Activated CD8-positive, alpha-beta memory T cell treated with anti-CD3 and anti-CD28 coated beads for 1 hour (primary cell): ENCODE results near the gene HSPA4L.

Experiments used
- DNase-seq, 2 donors: peaks; one replicate each; pipeline ENCODE4 v3.0.0-alpha.2; 2020; ENCODE audit warnings: low read depth in 1 of 2; ENCODE audit errors: extremely low read depth in 1 of 2

Gene HSPA4L

GRCh38 chr4:127783026-127783769 lies 1.1 kb downstream of the HSPA4L start:
- no peak for DNase-seq

- no peak for DNase-seq
Observed at GRCh38 chr4:127783955-127784770, 2.0 kb downstream of the HSPA4L start.

- no peak for DNase-seq
Observed at GRCh38 chr4:127788517-127788916, 6.4 kb downstream of the HSPA4L start.

GRCh38 chr4:127791391-127791790 lies 9.3 kb downstream of the HSPA4L start:
- DNase-seq: no peak

GRCh38 chr4:127793528-127793927 lies 11.4 kb downstream of the HSPA4L start:
- DNase-seq: no peak

GRCh38 chr4:127799711-127800110 lies 17.6 kb downstream of the HSPA4L start:
- DNase-seq: no peak

- no peak for DNase-seq
Observed at GRCh38 chr4:127809173-127809800, 27.2 kb downstream of the HSPA4L start.

- DNase-seq: no peak
Observed at GRCh38 chr4:127810551-127810950, 28.4 kb downstream of the HSPA4L start.

GRCh38 chr4:127822430-127822829 lies 40.3 kb downstream of the HSPA4L start:
- DNase-seq: no peak

GRCh38 chr4:127828121-127828520 lies 46.0 kb downstream of the HSPA4L start:
- DNase-seq: no peak

GRCh38 chr4:127829014-127829413 lies 46.9 kb downstream of the HSPA4L start:
- no peak for DNase-seq

GRCh38 chr4:127832585-127832984 lies 50.5 kb downstream of the HSPA4L start:
- no peak for DNase-seq

GRCh38 chr4:127843704-127844600 lies 61.8 kb downstream of the HSPA4L start:
- no peak for DNase-seq

- DNase-seq: no peak
Observed at GRCh38 chr4:127844601-127845116, 62.5 kb downstream of the HSPA4L start.

- DNase-seq: no peak
Observed at GRCh38 chr4:127846061-127846460, 63.9 kb downstream of the HSPA4L start.

- DNase-seq: no peak
Observed at GRCh38 chr4:127846765-127847164, 64.6 kb downstream of the HSPA4L start.

- no peak for DNase-seq
Observed at GRCh38 chr4:127849505-127850234, 67.5 kb downstream of the HSPA4L start.

- no peak for DNase-seq
Observed at GRCh38 chr4:127852661-127853060, 70.5 kb downstream of the HSPA4L start.

GRCh38 chr4:127856196-127856812 lies 74.2 kb downstream of the HSPA4L start:
- DNase-seq: no peak
